Eye (tissue), 1 donor: ENCODE measurements around the gene ATR.
A peak's percentile ranks its signal among the peaks of the same experiment; 100 is the strongest.

Experiments
- DNase-seq: peaks from one replicate; pipeline ENCODE4 v3.0.0-alpha.2; 2015

The ATR gene

DNA sequence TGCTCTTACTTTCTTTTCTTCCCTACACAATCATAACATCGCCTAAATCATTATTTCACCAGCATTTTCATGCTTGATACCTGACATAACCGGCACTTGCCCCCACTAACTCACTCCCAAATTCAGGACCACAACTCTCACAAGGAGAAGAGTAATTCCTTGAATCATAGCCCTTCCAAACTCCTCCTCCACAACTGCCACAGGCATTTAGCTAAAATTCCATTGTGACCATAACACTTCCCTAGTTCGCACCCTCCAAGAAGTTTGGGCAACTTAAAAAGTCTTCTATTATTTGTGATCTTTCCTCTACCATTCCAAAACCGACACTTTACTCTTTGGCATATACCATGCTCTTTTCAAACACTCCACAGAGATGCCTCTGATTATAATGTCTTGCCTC lies 71.3 kb downstream of the ATR start:
- no peak for DNase-seq

DNA sequence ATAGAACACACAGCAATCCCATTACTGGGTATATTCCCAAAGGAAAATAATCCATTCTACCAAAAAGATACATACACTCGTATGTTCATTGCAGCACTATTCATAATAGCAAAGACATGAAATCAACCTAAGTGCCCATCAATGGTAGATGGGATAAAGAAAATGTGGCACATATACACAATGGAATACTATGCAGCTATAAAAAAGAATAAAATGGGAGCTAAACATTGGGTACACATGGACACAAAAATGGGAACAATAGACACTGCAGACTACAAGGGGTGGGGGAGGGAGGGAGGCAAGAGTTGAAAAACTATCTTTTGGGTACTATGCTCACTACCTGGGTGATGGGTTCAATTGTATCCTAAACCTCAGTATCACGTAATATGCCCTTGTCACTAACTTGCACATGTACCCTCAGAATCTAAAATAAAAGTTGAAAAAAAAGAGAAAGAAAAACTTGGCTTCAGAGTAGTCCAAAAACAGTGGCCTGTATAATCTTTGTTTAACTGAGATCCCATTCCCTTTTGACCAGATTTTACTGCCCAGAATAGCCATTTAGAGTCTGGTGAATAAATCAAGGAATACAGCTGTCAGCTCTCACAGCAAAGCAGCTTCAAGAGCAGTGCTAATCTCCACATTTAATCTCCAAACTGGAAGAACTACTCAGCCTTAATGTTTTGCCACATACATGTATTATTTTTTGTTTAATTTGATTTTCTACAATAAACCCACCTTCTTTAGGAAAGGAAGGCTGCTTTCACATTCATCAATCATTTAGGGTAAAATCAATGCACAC lies 76.1 kb downstream of the ATR start:
- DNase-seq, result no peak

GRCh38 chr3:142501004-142501926 lies 77.3 kb downstream of the ATR start:
- peak; percentile 8 for DNase-seq

GRCh38 chr3:142500211-142500610 lies 78.3 kb downstream of the ATR start:
- no peak for DNase-seq

GRCh38 chr3:142498397-142499180 lies 79.9 kb downstream of the ATR start:
- DNase-seq, result no peak

DNA sequence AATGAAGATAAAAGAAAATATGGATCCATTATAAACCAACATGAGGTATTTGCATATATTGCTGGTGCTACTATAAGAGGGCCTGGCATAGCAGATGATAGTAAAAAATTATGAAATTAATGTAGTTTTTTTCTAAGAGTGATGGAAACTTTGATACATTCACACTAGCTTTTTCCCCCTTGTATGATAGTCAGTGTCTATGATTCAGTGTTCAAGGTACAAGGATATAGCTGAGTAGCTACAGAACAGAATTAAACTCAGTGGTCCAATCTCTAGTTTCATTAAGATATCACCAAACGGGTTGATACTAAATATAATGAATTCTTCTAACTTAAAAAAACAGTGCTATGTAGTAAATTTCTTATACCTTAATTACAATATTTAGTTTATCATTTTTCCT lies 80.8 kb downstream of the ATR start:
- no peak for DNase-seq

- DNase-seq, result no peak
Measured at GRCh38 chr3:142495103-142495502, 83.4 kb downstream of the ATR start.

- DNase-seq, result no peak
Measured at GRCh38 chr3:142492184-142492583, 86.3 kb downstream of the ATR start.

- no peak for DNase-seq
Measured at GRCh38 chr3:142489572-142490323, 88.8 kb downstream of the ATR start.

DNA sequence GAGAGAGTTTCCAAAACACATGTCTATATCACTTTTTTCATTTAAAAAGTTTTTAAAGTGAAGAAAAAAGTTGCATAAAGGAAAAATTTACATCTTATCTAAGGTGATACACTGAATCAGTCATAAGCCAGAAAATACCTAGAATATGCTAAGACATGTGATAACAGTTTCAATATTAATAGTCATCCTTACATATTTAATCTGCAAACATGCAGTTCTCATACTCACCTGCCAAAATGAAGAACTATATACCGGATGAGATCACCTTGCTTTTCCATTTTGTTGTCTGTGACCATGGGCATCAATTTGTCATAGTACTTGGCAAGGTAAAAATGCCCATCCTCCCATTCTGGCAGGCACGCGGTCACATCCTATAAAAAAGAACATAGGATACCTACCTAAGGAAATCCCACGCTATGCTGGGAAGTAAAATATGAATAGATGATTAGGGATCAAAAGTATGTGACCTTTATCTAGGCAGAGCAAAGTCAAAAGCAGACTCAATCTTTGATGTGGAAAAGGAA lies 93.6 kb downstream of the ATR start:
- DNase-seq, result no peak

DNA sequence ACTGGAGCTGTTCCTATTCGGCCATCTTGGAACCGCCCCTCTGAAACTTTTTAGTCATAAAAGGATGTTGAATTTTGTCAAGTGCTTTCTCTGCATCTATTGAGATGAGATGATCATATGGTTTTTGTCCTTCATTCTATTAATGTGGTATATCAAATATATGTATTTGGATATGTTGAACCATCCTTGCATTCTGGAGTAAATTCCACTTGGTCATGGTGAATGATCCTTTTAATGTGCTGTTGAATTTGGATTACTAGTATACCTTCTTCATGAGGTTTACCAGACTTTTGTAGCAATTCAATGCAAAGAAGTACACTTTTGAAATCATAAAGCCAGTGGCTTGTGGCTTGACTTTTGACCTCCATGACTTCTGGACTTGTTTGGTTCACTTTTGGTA lies 97.3 kb downstream of the ATR start:
- peak; percentile 7 for DNase-seq

DNA sequence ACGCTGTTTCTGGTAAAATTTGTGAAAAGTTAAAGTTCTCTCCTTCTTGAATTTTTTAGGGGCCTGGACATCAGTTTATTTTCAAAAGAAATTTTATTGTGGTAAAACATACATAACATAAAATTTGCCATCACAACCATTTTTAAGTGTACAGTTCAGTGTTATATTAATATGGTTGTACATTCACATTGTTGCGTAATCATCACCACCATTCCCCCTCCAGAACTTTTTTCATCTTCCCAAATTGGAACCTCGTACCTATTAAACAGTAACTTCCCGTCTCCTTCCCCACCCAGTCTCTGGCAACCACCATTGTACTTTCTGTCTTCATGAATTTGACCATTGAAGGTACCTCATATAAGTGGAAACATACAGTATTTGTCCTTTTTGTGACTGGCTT lies 107.7 kb downstream of the ATR start:
- DNase-seq, result no peak

DNA sequence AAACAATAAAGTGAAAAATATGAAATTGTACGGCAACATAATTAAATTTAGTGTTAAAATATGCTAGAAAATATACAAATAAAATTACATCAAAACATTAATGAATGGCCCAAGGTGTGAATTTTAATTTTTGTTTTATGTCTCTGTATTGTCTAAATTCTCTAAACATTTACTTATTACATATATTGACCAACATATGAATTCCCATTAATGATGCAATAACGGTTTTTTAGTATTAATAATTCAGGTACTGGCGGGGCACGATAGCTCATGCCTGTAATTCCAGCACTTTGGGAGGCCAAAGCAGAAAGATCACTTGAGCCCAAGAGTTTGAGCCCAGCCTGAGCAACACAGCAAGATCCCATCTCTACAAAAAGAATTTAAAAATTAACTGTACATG lies 110.1 kb downstream of the ATR start:
- DNase-seq, result no peak

DNA sequence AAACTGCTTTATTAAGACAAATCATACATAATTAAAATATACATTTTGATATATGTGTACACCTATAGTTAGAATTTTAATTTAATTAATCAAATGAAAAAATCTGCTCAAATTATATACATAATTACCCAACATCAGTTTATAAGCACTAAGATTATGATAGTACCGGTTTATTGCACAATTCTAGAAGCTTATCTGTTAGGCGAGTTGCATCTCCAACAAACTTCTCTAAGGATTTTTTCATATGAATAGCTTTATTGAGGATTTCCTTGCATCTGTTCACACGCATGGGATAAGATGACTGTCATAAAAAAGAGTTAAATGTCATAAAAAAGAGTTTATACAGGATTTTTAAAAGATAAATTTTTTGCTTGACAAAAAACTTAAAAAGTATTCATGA lies 110.8 kb downstream of the ATR start:
- no peak for DNase-seq

GRCh38 chr3:142460689-142461088 lies 117.8 kb downstream of the ATR start:
- DNase-seq, result no peak

GRCh38 chr3:142459929-142460328 lies 118.6 kb downstream of the ATR start:
- no peak for DNase-seq

DNA sequence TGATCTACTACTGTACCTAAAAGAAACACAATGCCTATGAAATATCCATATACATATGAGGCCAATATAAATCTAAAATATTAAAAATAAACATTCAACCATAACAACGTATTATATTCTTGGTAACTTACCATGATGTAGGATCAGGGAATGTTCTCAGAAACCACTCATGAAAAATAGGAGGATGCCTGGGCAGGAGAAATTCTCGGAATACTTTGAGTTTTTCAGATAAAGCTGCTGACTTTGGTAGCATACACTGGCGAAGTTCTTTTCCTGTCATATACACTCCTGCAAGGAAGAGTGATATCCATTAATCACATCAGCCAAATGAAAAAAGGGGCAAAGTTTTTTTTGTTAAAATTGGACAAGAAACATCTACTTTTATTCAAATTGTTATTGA lies 119.4 kb downstream of the ATR start:
- no peak for DNase-seq

DNA sequence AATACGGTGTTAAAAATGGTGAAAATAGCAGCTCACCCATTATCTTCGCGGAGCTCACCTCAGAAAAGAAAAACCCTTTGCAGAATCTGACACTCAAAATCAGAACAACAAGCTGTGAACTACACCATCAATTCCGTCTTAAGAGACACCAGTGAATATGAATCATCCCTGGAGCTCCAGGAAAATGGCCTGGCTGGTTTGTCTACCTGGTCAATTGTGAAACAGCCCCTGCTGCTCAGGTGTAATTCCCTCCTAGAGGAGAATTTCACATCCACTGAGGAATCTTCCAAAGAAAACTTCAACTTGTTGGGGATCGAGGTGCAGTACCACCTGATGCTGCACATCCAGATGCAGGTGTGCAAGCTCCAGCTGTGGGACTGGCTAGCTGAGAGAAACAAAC lies 127.7 kb downstream of the ATR start:
- DNase-seq, result no peak

- DNase-seq, result no peak
Measured at GRCh38 chr3:142450189-142450588, 128.3 kb downstream of the ATR start.

DNA sequence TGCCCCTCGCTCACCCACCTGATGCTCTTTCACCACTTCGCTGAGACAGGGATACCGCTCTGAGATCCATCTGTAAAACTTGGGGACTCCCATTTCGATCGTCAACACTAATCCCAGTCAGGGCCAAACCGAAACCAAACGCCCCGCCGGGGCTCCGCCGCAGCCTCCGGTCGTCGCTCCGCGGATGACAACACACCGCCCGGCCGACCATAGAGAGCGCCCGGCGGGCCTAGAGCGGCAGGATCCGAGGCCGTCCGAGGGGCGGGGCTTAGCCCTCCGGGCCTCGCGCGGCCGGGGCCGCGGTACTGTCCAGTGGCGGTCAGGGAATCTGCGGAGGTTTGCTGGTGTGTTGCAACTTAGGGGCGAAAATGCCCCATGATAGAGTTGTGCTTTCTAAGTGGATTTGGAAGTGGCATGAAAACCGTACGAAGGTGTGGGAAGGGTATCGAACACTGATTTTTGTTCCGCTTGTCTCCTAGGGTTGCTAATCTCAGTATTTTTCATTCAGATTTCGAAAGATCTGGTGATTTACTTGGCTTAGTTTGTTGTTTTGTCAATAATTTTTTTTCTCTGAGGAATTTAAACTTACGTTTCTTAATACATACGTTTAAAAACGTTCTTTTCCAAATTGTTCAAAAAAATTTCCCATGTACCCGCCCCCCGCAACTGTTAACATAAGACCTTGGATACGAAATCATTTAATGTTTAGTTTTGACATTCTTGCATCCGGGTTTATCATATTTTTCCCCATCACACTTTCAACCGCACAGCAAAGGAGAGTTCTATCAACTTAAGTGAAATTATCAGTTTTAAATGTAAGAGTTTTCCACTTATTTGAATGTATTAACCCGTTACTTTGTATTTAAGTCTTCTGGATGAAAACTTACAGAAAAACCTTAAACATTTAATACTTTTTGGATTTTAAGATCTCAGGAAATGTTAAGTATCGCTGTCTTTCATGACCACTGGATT lies 130.4 kb downstream of the ATR start, which contains the start of gene XRN1:
Gene XRN1, minus strand, starts transcription at position 186 of the 972 bp plus-strand sequence. Its CDS starts 93 bp downstream, at position 93.
- DNase-seq, result peak; percentile 98
